ENCODE measurements around the gene NOD1. TPM values are rescaled to one million over a fixed set of nuclear protein-coding genes. Genes with fewer than 3 reads are reported as not detected.
A peak's percentile ranks its signal among the peaks of the same experiment; 100 is the strongest.
"Not testable (repeated sequence)": the region's sequence is repeated elsewhere in the genome, so short reads cannot be mapped to it uniquely, and the experiment has no call there.

Gene NOD1
- total RNA-seq, 1 donor from 2014 or later = 14.2 TPM

DNA sequence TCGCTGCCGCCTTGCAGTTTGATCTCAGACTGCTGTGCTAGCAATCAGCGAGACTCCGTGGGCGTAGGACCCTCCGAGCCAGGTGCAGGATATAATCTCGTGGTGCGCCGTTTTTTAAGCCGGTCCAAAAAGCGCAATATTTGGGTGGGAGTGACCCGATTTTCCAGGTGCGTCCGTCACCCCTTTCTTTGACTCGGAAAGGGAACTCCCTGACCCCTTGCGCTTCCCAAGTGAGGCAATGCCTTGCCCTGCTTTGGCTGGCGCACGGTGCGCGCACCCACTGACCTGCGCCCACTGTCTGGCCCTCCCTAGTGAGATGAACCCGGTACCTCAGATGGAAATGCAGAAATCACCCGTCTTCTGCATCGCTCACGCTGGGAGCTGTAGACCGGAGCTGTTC, 58.5 kb downstream of the NOD1 start:
- DNase-seq = not testable (repeated sequence)

DNA sequence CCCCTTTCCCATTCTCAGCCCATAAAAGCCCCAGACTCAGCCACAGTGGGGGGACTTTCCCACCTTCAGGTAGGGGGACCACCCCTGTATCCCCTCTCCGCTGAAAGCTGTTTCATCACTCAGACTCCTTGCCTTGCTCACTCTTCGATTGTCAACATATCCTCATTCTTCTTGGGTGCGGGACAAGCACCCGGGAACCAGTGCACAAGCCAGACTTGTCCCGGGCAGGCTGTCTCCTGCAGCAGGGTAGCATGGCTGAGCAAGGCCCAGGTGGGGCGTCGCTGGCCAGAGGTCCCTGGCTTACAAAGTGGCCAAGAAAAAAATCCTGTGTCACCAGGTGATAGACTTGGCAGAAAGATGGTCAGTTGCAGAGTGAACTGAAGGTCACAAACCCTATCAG, 64.7 kb downstream of the NOD1 start:
- no peak for DNase-seq

DNA sequence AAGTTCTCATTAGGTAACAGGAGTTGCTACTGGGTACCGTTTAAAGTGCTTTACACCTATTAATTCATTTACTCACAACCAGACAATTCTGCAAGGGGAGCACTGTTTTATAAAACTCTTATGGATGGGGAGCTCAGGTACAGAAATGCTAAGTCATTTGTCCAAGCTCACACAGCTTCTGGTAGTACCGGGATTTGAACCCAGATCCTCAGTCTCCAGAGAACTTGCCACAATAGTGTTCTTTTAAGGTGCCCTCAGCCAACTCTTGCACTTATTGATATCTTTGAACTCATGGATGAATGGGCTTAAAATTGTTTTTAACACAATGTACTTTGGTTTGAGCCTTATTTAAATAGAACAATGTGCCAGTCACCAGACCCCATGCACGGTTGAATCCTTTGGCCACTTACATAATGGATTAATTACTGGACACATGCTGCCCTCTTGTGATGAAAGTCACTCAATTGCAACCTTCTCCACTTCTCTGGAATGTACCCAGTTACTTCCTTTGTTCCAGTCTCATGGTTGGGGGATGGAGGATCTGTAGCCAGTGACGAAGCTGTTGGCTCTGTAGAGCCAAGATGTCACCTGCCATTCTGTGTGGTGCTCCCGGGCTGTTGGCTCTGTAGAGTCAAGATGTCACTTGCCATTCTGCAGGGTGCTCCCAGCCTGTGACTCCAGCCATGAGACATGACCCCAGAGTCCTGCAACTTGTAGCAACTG, 65.6 kb downstream of the NOD1 start:
- peak; percentile 80 for DNase-seq

DNA sequence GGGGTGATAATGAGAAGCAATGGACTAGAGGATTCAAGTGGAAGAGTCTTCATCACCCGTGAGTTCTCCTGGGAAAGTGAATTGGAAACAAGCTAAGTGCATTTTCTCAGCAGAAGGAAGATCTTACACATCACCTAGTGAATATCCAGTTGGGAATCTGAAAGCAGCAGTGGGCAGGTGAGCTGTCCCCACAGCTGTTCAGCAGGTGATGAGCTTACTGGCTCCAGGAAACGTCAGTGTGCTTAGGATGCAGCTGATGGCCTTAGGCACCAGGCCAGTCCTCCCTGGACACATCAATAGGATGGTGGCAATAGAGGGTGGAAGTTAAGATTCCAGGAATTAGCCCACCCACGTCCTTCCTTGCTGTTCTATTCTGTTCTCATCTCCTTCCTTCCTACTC, 66.7 kb downstream of the NOD1 start:
- DNase-seq = no peak

DNA sequence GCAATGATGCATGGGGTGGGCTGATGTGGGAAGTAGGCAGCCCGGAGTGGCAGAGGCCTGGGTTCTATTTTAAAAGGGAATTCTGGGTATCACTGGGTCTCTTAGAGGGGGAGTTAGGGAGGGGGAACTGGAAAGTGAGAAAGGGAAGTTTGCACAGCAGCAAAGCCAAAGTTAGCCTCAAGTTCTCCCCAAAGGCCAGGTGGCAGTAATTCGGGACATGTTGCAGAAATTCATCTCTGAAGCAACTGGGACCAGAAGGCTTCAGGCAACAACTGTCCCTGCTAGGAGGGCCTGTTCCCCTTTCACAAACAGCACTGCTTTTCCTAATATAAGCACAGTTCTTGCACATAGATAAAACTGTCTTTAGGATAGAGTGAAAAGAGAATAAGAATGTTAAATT, 67.4 kb downstream of the NOD1 start:
- DNase-seq = peak; percentile 21

DNA sequence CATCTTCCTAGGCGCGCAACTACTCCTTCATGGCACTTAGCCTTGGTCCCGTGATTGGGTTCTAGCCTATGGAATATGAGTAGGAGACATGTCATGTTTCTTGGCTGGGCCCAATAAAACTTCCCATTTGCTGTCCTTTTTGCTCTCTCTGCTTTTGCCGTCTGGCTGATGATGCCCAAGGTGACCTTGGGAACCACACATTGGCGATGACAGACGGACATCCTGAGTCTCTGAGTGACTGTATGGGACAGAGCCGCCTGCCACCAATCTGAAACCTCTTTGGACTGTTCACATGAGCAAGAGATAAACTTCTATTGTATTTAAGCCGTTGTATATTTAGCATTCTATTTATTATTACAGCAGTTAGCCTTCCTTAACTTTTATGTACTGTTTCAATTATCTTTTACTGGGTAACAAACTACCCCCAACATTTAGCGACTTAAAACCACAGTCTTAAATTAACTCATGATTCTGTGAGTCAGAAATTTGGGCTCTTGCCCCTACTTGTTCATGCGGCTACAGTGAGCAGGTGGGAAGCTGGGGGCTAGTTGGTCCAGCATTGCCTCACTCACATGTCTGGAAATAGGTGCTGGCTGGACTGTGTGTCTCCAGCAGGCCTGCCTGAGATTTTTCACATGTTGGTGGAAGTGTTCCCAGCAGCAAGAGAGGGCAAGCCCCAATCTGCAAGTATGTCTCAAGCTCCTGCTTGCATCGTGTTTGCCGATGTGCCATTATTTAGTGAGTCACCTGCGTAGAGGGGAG, 71.7 kb downstream of the NOD1 start:
- peak; percentile 28 for DNase-seq

DNA sequence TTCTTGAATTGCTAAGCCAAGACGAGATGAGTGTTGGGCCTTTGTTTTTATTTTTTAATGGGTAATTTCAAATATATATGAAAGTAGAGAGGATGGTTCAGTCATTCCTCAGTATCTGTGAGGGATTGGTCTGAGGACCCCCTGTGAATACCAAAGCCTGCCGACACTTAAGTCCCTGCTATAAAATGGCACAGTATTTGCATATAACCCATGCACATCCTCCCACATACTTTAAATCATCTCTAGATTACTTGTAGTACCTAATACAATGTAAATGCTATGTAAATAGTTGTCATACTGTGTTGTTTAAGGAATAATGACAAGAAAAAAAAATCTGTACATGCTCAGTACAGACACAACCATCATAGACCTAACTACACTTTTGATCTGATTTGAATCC, 73.4 kb downstream of the NOD1 start:
- DNase-seq = no peak

DNA sequence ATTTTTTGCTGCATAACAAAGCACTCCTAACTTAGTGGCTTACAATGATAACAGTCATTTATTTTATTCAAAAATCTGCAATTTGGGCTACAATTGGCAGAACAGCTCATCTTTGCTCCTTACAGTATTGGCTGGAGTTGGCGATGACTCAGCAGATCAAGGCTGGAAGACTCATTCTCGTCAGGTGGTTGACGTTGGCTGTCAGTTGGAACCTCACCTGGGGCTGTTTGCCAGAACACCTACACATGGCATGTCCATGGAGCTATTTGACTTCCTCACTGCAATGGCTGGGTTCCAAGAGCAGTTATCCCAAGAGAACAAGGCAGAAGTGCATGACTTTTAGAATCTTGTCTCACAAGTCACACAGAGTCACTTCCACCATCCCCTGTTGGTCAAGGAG, 75.1 kb downstream of the NOD1 start:
- no peak for DNase-seq

DNA sequence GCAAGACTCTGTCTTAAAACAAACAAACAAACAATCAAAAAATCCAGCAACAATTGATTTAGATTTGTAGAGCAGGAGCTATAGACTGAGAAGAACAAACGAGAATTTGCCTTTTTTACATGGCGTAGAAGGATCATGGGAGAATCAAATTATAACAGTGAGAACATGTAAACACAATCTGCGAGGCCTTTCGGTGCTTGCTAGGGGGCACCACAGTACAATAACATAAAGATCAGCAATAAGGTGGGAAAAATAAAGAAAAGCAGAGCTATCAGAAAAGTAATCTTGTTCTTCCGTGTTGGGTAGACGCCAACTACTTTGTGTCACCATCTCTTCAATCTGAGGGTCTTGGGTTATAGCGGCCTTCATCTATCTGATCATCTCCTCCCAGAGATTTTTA, 82.2 kb downstream of the NOD1 start:
- DNase-seq = peak; percentile 25

DNA sequence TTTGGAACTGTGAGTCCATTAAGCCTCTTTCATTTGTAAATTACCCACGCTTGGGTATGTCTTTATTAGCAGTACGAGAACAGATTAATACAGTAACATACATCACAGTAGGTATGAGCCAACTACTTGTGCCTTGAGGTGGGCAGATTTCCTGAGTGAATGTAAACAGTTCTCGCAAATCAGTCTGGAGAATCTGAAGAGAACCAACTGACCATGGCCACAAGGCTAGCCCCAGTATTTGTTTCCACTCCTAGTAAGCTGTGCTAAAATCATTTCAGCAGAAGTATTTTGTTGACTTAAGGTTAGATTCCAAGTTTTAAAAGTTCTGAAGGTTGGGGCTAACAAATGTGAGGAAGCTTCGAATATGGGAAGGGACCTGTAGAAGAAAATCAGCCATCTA, 82.9 kb downstream of the NOD1 start:
- no peak for DNase-seq

DNA sequence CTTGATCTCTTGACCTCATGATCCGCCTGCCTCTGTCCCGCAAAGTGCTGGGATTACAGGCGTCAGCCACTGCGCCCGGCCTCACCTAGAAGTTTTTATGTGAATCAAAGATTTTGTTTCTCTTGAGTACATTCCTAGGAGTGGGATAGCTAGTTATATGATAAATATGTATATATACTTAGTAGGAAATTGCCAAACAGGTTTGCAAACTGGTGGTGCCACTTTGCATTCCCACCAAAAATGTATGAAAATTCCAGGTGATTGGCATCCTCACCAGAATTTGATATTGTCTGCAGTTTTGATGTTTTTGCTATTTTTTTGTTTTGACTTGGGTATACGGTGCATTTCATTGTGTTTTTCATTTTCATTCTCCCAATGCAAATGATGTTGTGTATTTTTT, 86.8 kb downstream of the NOD1 start:
- no peak for DNase-seq

DNA sequence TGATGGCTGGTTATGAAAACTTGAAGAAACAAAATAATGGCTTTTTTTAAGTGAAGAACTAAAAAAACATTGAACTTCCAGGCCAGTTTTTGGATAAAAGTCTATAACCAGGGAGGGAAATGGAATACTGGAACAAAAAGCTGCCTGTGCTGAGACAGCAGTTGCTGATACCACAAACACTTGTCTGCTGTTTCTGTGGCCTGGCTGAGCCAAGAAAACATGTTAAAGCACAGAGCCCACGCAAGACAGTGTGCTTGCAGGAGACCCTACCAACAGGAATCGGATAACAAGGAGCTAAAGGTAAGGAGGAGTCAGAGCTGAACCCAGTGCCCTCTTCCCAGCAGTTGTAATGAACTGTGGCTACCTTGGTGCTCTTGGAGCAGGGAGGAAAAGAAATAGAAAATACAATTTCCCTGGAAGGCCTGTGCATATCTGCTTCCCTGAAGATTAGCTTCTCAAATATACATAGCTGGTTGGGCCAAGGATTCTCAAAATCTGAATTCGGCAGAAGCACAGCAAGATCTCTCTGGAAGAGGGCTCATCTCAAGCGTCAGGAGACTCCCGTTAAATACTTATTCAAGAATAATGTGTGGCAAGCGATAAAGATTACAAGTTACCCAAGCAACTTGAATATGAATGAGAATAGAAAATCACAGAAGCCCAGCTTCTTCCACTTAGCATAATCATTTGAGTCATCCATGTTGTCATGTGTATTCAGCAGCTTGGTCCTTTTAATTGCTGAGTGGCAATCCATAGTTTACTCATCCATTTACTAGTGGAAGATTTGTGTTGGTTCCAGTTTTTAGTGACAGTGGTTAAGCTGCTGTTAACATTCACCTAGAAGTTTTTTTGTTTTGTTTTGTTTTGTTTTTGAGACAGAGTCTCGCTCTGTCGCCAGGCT, 87.6 kb downstream of the NOD1 start:
- DNase-seq = no peak

DNA sequence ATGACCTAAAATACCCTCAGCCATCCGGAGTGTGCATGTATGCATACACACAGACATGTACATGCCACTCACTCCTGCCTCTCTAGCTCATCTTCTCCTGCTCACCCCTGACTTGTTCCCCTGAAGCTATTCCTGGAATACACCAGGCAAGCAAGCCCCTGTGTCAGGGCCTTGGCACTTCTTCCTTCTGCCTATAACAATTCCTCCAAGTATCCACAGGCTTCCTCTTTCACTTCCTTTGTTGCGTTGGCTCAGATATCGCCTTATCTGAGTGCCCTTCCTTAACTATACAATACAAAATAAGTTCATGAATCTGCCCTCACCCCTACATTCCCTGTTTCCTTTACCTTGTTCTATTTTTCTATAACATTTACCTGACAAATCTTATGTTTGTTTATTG, 88.8 kb downstream of the NOD1 start:
- DNase-seq = no peak

DNA sequence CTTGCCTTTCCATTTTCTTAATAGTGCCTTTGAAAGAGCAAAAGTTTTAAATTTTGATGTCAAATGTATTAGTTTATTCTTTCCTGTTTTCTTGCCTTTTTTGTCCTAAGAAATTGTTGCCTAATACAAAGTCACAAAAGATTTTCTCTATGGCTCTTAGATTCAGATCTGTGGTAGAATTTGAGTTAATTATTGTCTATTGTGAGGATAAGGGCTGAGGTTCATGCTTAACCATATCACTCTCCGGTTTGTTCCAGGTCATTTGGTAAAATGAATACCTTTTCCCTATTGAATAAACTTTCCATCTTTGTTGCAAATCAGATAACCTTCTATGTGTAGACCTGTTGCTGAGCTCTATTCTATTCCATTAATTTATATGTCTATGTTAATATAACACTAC, 96.0 kb downstream of the NOD1 start:
- no peak for DNase-seq

DNA sequence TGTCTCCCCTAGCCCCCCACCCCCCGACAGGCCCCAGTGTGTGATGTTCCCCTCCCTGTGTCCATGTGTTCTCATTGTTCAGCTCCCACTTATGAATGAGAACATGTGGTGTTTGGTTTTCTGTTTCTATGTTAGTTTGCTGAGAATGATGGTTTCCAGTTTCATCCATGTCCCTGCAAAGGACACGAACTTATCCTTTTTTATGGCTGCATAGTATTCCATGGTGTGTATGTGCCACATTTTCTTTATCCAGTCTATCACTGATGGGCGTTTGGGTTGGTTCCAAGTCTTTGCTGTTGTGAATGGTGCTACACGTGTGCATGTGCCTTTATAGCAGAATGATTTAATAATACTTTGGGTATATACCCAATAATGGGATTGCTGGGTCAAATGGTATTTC, 97.8 kb downstream of the NOD1 start:
- not testable (repeated sequence) for DNase-seq

DNA sequence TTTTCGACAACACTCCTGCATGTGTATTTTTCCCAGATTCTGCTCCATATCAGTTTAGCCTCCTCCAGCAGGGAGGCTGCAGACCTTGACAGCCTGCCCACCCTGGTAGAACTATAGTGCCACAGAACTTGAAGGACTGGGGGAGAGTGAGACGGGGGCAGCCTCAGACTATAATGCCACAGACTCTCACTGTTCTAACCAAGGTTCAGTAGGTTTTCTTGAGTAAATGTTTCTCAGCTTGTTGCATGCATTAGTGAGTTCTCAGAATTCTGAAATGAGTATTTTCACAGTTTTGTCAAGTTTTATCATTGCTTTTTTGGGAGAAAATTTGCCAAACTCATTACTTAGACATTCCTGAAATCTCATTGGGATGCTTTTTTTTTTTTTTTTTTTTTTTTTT, 98.3 kb downstream of the NOD1 start:
- DNase-seq = no peak

DNA sequence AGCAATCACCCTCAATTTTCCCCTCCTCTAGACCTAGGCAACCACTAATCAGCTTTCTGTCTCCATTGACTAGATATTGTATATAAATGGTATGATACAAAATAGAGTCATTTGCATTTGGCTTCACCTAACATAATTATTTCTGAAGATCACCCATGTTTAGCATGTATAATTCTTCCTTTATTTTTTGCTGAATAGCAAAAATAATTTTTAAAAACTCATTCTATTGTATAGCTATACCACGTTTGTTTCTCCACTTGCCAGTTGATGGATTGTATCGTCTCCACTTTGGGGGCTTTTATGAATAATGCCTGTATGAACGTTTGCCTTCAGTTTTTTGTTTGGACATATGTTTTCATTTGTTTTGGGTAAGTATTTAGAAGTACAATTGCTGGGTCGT, 98.8 kb downstream of the NOD1 start:
- no peak for DNase-seq

DNA sequence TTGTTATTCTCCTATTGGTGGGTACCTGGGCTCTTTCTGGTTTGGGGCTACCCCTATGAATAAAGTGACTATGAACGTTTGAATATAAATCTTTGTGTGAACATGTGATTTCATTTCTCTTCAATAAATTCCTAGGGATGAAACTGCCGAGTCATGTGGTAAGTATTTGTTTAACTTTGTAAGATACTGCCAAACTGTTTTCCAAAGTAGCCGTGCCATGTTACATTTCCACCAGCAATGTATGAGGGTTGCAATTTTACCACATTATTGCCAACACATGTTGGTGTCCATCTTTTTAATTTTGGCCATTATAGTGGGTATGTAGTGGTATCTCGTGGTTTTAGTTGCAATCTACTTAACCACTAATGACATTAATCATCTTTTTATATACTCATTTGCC, 99.5 kb downstream of the NOD1 start:
- DNase-seq = no peak

DNA sequence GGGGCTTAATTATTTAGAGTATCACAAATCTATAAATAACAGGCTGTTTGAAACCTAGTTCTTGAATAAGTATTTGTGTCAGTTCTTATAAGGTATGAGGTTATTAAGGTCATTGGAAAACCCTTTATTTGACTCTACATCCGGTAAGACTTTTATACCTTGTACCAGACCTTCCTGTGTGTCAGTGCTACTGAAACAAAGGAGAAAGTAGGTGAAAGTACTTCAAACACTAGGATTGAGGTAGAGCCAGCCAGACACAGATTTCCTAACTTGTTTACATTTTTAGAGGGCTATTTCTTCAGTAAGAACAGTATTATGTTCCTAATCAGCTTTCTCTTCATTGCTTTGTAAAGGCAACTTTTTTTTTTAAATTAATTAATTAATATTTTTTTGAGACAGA, 100.3 kb downstream of the NOD1 start:
- no peak for DNase-seq

All from tongue (tissue), 2 donors.